Hepatocyte (in vitro differentiated cells): ENCODE results near the gene KRT7.

ENCODE experiments used
- CTCF ChIP-seq: fragments of 200-600 bp; sonication (generic); IDR thresholded peaks from 2 replicates; pipeline ENCODE4 v1.5.1; 2016; ENCODE audit warnings: antibody characterized with exemption, mild to moderate bottlenecking; ENCODE audit not compliant: poor library complexity
- EZH2 ChIP-seq: fragments of 200-600 bp; sonication (generic); IDR thresholded peaks from 2 replicates; pipeline ENCODE4 v1.6.1; 2016; ENCODE audit warnings: antibody characterized with exemption, mild to moderate bottlenecking, borderline replicate concordance
- EZH2phosphoT487 ChIP-seq: fragments of 200-600 bp; sonication (generic); IDR thresholded peaks from one replicate; pipeline ENCODE4 v1.6.1; 2018; ENCODE audit warnings: antibody characterized with exemption, mild to moderate bottlenecking, low read depth, moderate library complexity; ENCODE audit not compliant: unreplicated experiment, severe bottlenecking

DNA sequence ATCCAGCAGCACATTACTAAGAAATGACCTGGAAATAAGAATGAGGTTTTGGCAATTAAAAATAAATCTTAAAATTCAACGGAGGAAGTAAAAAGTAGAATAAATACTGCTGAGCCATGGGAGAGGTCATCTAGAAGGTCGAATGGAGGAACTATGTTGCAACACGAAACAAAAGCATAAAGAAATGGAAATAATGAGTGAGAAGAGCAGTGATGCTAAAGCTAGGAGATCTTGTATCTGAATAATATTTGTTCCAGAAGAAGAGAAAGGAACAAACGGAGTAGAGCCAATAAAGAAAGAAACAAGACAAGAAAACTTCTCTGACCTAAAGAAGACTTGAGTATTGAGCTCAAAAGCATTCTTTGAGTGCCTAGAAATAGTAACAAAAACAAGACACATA is 6.6 kb upstream of the KRT7 start:
- TF ChIP-seq CTCF, result no peak
- no peak for TF ChIP-seq EZH2
- TF ChIP-seq EZH2phosphoT487, result no peak
